ENCODE results near the gene EPHA1.

GRCh38 chr7:143367972-143368371 lies 40.7 kb downstream of the EPHA1 start:
- TF ChIP-seq CREB1 (IDR thresholded peaks at IDR 0.05; ENCODE audit: low read depth) (no peak), FOXM1 (IDR thresholded peaks at IDR 0.05; ENCODE audit: borderline replicate concordance, low read depth) (no peak), EP300 (IDR thresholded peaks at IDR 0.05; ENCODE audit: borderline replicate concordance) (no peak), TEAD4 (IDR thresholded peaks at IDR 0.05) (no peak), RAD21 (IDR thresholded peaks at IDR 0.05; ENCODE audit: low read depth) (no peak), ZBTB7A (IDR thresholded peaks at IDR 0.05; ENCODE audit: low read depth) (no peak), CEBPB (IDR thresholded peaks at IDR 0.05) (no peak), EGR1 (IDR thresholded peaks at IDR 0.05) (no peak), NFIC (IDR thresholded peaks at IDR 0.05) (peak; percentile 28; the same call in 1 of the 2 replicates), TAF1 (IDR thresholded peaks at IDR 0.05; ENCODE audit: low read depth) (no peak), TCF12 (IDR thresholded peaks at IDR 0.05; ENCODE audit: low read depth) (no peak)
- TF ChIP-seq, protein P1, sequence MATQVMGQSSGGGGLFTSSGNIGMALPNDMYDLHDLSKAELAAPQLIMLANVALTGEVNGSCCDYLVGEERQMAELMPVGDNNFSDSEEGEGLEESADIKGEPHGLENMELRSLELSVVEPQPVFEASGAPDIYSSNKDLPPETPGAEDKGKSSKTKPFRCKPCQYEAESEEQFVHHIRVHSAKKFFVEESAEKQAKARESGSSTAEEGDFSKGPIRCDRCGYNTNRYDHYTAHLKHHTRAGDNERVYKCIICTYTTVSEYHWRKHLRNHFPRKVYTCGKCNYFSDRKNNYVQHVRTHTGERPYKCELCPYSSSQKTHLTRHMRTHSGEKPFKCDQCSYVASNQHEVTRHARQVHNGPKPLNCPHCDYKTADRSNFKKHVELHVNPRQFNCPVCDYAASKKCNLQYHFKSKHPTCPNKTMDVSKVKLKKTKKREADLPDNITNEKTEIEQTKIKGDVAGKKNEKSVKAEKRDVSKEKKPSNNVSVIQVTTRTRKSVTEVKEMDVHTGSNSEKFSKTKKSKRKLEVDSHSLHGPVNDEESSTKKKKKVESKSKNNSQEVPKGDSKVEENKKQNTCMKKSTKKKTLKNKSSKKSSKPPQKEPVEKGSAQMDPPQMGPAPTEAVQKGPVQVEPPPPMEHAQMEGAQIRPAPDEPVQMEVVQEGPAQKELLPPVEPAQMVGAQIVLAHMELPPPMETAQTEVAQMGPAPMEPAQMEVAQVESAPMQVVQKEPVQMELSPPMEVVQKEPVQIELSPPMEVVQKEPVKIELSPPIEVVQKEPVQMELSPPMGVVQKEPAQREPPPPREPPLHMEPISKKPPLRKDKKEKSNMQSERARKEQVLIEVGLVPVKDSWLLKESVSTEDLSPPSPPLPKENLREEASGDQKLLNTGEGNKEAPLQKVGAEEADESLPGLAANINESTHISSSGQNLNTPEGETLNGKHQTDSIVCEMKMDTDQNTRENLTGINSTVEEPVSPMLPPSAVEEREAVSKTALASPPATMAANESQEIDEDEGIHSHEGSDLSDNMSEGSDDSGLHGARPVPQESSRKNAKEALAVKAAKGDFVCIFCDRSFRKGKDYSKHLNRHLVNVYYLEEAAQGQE (IDR thresholded peaks at IDR 0.05; ENCODE audit: low read depth), result no peak
- TF ChIP-seq, protein P2, sequence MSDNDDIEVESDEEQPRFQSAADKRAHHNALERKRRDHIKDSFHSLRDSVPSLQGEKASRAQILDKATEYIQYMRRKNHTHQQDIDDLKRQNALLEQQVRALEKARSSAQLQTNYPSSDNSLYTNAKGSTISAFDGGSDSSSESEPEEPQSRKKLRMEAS (IDR thresholded peaks at IDR 0.05), result no peak
- TF ChIP-seq, protein P3, sequence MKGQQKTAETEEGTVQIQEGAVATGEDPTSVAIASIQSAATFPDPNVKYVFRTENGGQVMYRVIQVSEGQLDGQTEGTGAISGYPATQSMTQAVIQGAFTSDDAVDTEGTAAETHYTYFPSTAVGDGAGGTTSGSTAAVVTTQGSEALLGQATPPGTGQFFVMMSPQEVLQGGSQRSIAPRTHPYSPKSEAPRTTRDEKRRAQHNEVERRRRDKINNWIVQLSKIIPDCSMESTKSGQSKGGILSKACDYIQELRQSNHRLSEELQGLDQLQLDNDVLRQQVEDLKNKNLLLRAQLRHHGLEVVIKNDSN (IDR thresholded peaks at IDR 0.05), result no peak

Measured in Ishikawa (cell line).